Endodermal cell (in vitro differentiated cells): ENCODE measurements around the gene PEA15. TPM values are rescaled to one million over a fixed set of nuclear protein-coding genes. Genes with fewer than 3 reads are reported as not detected.
A peak's percentile ranks its signal among the peaks of the same experiment; 100 is the strongest.

Source experiments
- DNase-seq: peaks from one replicate; pipeline ENCODE4 v3.0.0-alpha.2; 2017
- H3K27ac ChIP-seq: 2 replicates; pipeline ENCODE4 v1.5.1; 2013; ENCODE audit warnings: mild to moderate bottlenecking, low read depth, low read length, moderate library complexity
- H3K27me3 ChIP-seq: 2 replicates; pipeline ENCODE4 v1.6.1; 2013; ENCODE audit warnings: mild to moderate bottlenecking, low read length, moderate library complexity; ENCODE audit not compliant: insufficient read depth, control insufficient read depth, poor library complexity, severe bottlenecking
- H3K36me3 ChIP-seq: 2 replicates; pipeline ENCODE4 v1.7.0; 2013; ENCODE audit warnings: mild to moderate bottlenecking, low read length, moderate library complexity; ENCODE audit not compliant: control insufficient read depth, insufficient read depth
- H3K4me1 ChIP-seq: one replicate; pipeline ENCODE4 v1.7.0; 2013; ENCODE audit warnings: low read length; ENCODE audit not compliant: control insufficient read depth, insufficient read depth
- H3K4me3 ChIP-seq: 2 replicates; pipeline ENCODE4 v1.5.1; 2013; ENCODE audit warnings: mild to moderate bottlenecking, low read length, moderate library complexity
- H3K9ac ChIP-seq: 2 replicates; pipeline ENCODE4 v1.6.1; 2013; ENCODE audit warnings: mild to moderate bottlenecking, low read length, moderate library complexity; ENCODE audit not compliant: poor library complexity, severe bottlenecking; ENCODE audit errors: extremely low read depth
- H3K9me3 ChIP-seq: 2 replicates; pipeline ENCODE4 v1.6.1; 2013; ENCODE audit warnings: mild to moderate bottlenecking, low read length, moderate library complexity; ENCODE audit not compliant: control insufficient read depth
- H3K27ac Mint-ChIP-seq: 2 replicates; pipeline ENCODE4 v1.8.0; 2020; ENCODE audit warnings: mixed read lengths
- H3K27me3 Mint-ChIP-seq: 2 replicates; pipeline ENCODE4 v1.8.0; 2021; ENCODE audit warnings: mild to moderate bottlenecking, mixed read lengths; ENCODE audit not compliant: insufficient read depth
- H3K36me3 Mint-ChIP-seq: 2 replicates; pipeline ENCODE4 v1.8.0; 2020; ENCODE audit warnings: low read depth, mixed read lengths
- H3K4me1 Mint-ChIP-seq: 2 replicates; pipeline ENCODE4 v1.8.0; 2020; ENCODE audit warnings: mixed read lengths
- H3K4me3 Mint-ChIP-seq: 2 replicates; pipeline ENCODE4 v1.8.0; 2020; ENCODE audit warnings: mild to moderate bottlenecking, moderate library complexity, mixed read lengths
- H3K9me3 Mint-ChIP-seq: 2 replicates; pipeline ENCODE4 v1.8.0; 2020; ENCODE audit warnings: mild to moderate bottlenecking, mixed read lengths
- CTCF ChIP-seq: fragments of 200-600 bp; sonication (generic); conservative IDR thresholded peaks from 2 replicates; pipeline ENCODE4 v1.5.0; 2021; ENCODE audit warnings: antibody characterized with exemption, mild to moderate bottlenecking
- WGBS, 2 experiments: methylation state at CpG; one replicate each; pipeline versions ENCODE4 v1.1.5 to v1.1.7; 2013; ENCODE audit warnings: missing lambda C conversion rate in 2 of 2, mixed read lengths in 1 of 2; ENCODE audit not compliant: insufficient coverage in 1 of 2, insufficient read length in 1 of 2; 5-methylcytosine and 5-hydroxymethylcytosine counted together
- total RNA-seq, 2 donors: library from RNA; stranded (reverse); fragmentation: NEBNext Ultra II Directional in 1 of 2; extraction: Animal tissue kit (Norgen Biotek cat#: 25700) in 1 of 2; gene quantifications; 2 replicates in 1 of 2; 3 replicates in 1 of 2; pipeline ENCODE4 v1.2.1, GENCODE V29; 2021

The PEA15 gene
- total RNA-seq, 2 donors from 2014 or later, result 55.9 to 56.3 TPM

GRCh38 chr1:160232911-160233310 lies 27.7 kb downstream of the PEA15 start:
- H3K4me1 Mint-ChIP-seq, result peaks cover 8% of the 10 kb centered on the region

GRCh38 chr1:160236806-160237205 lies 31.6 kb downstream of the PEA15 start:
- TF ChIP-seq CTCF, result no peak
- peaks cover 86% of the 10 kb centered on the region for H3K36me3 ChIP-seq
- no peak overlapping the region for H3K27ac ChIP-seq
- H3K9me3 ChIP-seq, result no peaks in the 10 kb centered on the region
- Mint-ChIP-seq H3K27ac (no peak overlapping the region), H3K4me3 (no peak overlapping the region), H3K9me3 (no peaks in the 10 kb centered on the region), H3K4me1 (peaks cover 9% of the 10 kb centered on the region), H3K27me3 (no peaks in the 10 kb centered on the region), H3K36me3 (peaks cover 74% of the 10 kb centered on the region)
- H3K4me3 ChIP-seq, result no peak overlapping the region
- no peak for DNase-seq
- no peaks in the 10 kb centered on the region for H3K27me3 ChIP-seq
- H3K9ac ChIP-seq, result no peak overlapping the region
- WGBS, 2 experiments, result 90 to 98% methylated on average over 2 to 5 of the region's 5 CpGs
- no peaks in the 10 kb centered on the region for H3K4me1 ChIP-seq

More at GRCh38 chr1:160232911-160233310, 27.7 kb downstream of the PEA15 start:
- no peak for TF ChIP-seq CTCF
- no peaks in the 10 kb centered on the region for H3K9me3 Mint-ChIP-seq
- peaks cover 94% of the 10 kb centered on the region for H3K36me3 ChIP-seq
- H3K9ac ChIP-seq, result no peak overlapping the region
- no peaks in the 10 kb centered on the region for H3K27me3 Mint-ChIP-seq
- H3K27me3 ChIP-seq, result no peaks in the 10 kb centered on the region
- H3K4me1 ChIP-seq, result no peaks in the 10 kb centered on the region
- no peaks in the 10 kb centered on the region for H3K9me3 ChIP-seq
- no peak overlapping the region for H3K4me3 ChIP-seq
- no peak overlapping the region for H3K27ac ChIP-seq
- H3K36me3 Mint-ChIP-seq, result peaks cover 77% of the 10 kb centered on the region
- DNase-seq, result no peak
- no peak overlapping the region for H3K4me3 Mint-ChIP-seq
- peak overlapping the region; percentile 48 for H3K27ac Mint-ChIP-seq

GRCh38 chr1:160237558-160237957 lies 32.4 kb downstream of the PEA15 start:
- no peak overlapping the region for H3K27ac Mint-ChIP-seq
- Histone ChIP-seq H3K4me3 (no peak overlapping the region), H3K9ac (no peak overlapping the region), H3K27me3 (no peaks in the 10 kb centered on the region), H3K4me1 (no peaks in the 10 kb centered on the region), H3K9me3 (no peaks in the 10 kb centered on the region), H3K27ac (no peak overlapping the region), H3K36me3 (peaks cover 86% of the 10 kb centered on the region)
- no peak overlapping the region for H3K4me3 Mint-ChIP-seq
- no peak for TF ChIP-seq CTCF
- no peaks in the 10 kb centered on the region for H3K9me3 Mint-ChIP-seq
- H3K36me3 Mint-ChIP-seq, result peaks cover 76% of the 10 kb centered on the region
- DNase-seq, result no peak
- WGBS, 2 experiments, result 97 to 100% methylated on average over 1 to 2 of the region's 2 CpGs
- no peaks in the 10 kb centered on the region for H3K27me3 Mint-ChIP-seq
- peaks cover 9% of the 10 kb centered on the region for H3K4me1 Mint-ChIP-seq
